ENCODE data around the gene HNRNPUL1. TPM values are rescaled to one million over a fixed set of nuclear protein-coding genes. Genes with fewer than 3 reads are reported as not detected.

HNRNPUL1 gene
- total RNA-seq, 1 donor from 2014 or later: 258 TPM

DNA sequence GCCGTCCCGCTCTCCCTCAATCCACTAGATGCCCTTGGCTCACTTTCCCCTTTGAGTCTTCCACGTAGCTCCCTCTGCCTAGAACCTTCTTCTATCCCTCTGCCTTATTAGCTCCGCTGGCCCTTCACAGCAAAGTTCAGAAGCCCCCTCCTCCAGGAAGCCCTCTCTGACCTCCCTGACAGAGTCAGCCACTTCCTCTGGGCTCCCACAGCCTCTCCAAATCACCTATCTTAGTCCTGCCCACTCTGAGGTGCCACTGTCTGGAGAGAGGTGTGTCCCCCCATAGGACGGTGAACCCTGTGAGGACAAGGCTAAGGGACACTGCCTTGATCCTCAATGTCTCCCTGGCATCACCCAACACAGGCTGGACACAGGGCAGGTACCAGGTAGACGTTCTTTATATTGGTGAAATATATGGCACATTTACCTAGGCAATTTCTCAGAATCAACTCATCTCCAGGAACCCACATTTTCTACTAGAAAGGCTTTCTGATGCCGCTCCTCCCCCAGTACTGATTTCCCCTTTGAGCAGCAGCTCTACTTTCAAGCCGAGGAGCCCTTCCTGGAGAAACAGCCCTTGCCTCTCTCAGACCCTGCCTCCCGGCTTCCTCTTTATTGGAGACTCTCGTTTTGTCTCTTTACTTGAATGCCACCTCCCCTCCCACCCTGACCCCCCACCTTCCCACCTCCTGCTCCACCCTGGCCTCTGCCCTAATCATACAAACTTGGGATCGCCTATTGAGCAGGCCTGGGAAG, 93.0 kb downstream of the HNRNPUL1 start:
- Mint-ChIP-seq H3K4me3 (peak overlapping the region; percentile 78), H3K27me3 (no peaks in the 10 kb centered on the region), H3K36me3 (ENCODE audit: low read depth) (peaks cover 26% of the 10 kb centered on the region), H3K27ac (peak overlapping the region; percentile 94), H3K9me3 (no peaks in the 10 kb centered on the region), H3K4me1 (peaks cover 42% of the 10 kb centered on the region)
- DNase-seq: peak; percentile 83
- intact Hi-C loops (cut with micrococcal nuclease): loop anchor here (2.0 to 10.0 kb wide), 3 partner anchors 198 to 582 kb away; partner anchors contain the start of genes ARHGEF1, MIA and RAB4B

Other genes starting within 250 kb of the HNRNPUL1 start
- not detected in 2 replicates for gene CYP2A13, start 175.9 kb upstream of the HNRNPUL1 start, total RNA-seq
- not detected in 2 replicates for gene CYP2F1, start 149.9 kb upstream of the HNRNPUL1 start, total RNA-seq
- gene CYP2S1, start 71.2 kb upstream of the HNRNPUL1 start, total RNA-seq: 0.70 and 1.0 TPM in 2 replicates
- 0.19 and 0.70 TPM in 2 replicates for gene AXL, start 45.1 kb upstream of the HNRNPUL1 start, total RNA-seq
- 30.4 and 30.7 TPM in 2 replicates for gene CCDC97, start 45.8 kb downstream of the HNRNPUL1 start, total RNA-seq
- gene TGFB1, start 89.5 kb downstream of the HNRNPUL1 start, total RNA-seq: 125 and 127 TPM in 2 replicates
- gene B9D2, start 99.8 kb downstream of the HNRNPUL1 start, total RNA-seq: 6.3 and 8.6 TPM in 2 replicates
- 4.2 and 5.8 TPM in 2 replicates for gene TMEM91, start 112.2 kb downstream of the HNRNPUL1 start, total RNA-seq
- gene EXOSC5, start 133.0 kb downstream of the HNRNPUL1 start, total RNA-seq: 65.8 and 69.2 TPM in 2 replicates
- gene BCKDHA, start 133.4 kb downstream of the HNRNPUL1 start, total RNA-seq: 11.4 and 20.1 TPM in 2 replicates
- 0.37 and 0.83 TPM in 2 replicates for gene B3GNT8, start 163.0 kb downstream of the HNRNPUL1 start, total RNA-seq
- 52.6 and 58.7 TPM in 2 replicates for gene DMAC2, start 175.5 kb downstream of the HNRNPUL1 start, total RNA-seq
- gene ERICH4, start 178.8 kb downstream of the HNRNPUL1 start, total RNA-seq: not detected in 2 replicates